CD14-positive monocyte (primary cell): ENCODE data around the gene IRF2. TPM values are rescaled to one million over a fixed set of nuclear protein-coding genes. Genes with fewer than 3 reads are reported as not detected.
A peak's percentile ranks its signal among the peaks of the same experiment; 100 is the strongest.

Source experiments
- DNase-seq, 3 donors: peaks; one replicate each; pipeline ENCODE4 v3.0.0-alpha.2; 2011 to 2022
- H2AFZ ChIP-seq: 2 replicates; pipeline ENCODE4 v1.6.0; 2012; ENCODE audit warnings: mild to moderate bottlenecking, low read depth, low read length, inconsistent platforms; ENCODE audit not compliant: insufficient read depth, poor library complexity, severe bottlenecking
- H3K27ac ChIP-seq, 2 donors: 1 replicate in 1 of 2; 2 replicates in 1 of 2; pipeline ENCODE4 v1.5.1; 2012 to 2013; ENCODE audit warnings: low read length in 2 of 2, control low read depth in 1 of 2, inconsistent platforms in 1 of 2, low read depth in 1 of 2, mild to moderate bottlenecking in 1 of 2
- H3K27me3 ChIP-seq, 2 donors: one replicate each; pipeline versions ENCODE4 v1.6.0 to v1.6.1; 2011 to 2013; ENCODE audit warnings: low read length in 2 of 2; ENCODE audit not compliant: control insufficient read depth in 2 of 2, insufficient read depth in 2 of 2
- H3K36me3 ChIP-seq, 2 donors: replicated peaks in 1 of 2; 1 replicate in 1 of 2; 2 replicates in 1 of 2; pipeline versions ENCODE4 v1.5.1 to v1.6.1; 2012 to 2013; ENCODE audit warnings: low read length in 2 of 2, control low read depth in 1 of 2, inconsistent platforms in 1 of 2, mild to moderate bottlenecking in 1 of 2; ENCODE audit not compliant: insufficient read depth in 2 of 2, control insufficient read depth in 1 of 2
- H3K4me1 ChIP-seq, 2 donors: 1 replicate in 1 of 2; 2 replicates in 1 of 2; pipeline versions ENCODE4 v1.5.1 to v1.6.1; 2012 to 2013; ENCODE audit warnings: low read length in 2 of 2, control low read depth in 1 of 2, inconsistent platforms in 1 of 2, mild to moderate bottlenecking in 1 of 2, moderate library complexity in 1 of 2; ENCODE audit not compliant: insufficient read depth in 2 of 2, control insufficient read depth in 1 of 2
- H3K4me2 ChIP-seq: replicated peaks from 2 replicates; pipeline ENCODE3; 2012; ENCODE audit warnings: low read length, moderate library complexity, mild to moderate bottlenecking; ENCODE audit not compliant: poor library complexity, severe bottlenecking; ENCODE audit errors: extremely low read depth
- H3K4me3 ChIP-seq, 3 experiments: fragments of 200-600 bp in 1 of 3; sonication (generic) in 1 of 3; replicated peaks in 1 of 3; 1 replicate in 2 of 3; 2 replicates in 1 of 3; pipeline ENCODE4 v1.5.1; 2011 to 2013; ENCODE audit warnings: low read length in 3 of 3, mild to moderate bottlenecking in 3 of 3, control low read depth in 2 of 3, low read depth in 2 of 3, inconsistent platforms in 1 of 3, moderate library complexity in 1 of 3
- H3K79me2 ChIP-seq: 2 replicates; pipeline ENCODE4 v1.6.0; 2012; ENCODE audit warnings: mild to moderate bottlenecking, control low read depth, inconsistent platforms, low read length, moderate library complexity; ENCODE audit not compliant: insufficient read depth
- H3K9ac ChIP-seq: 2 replicates; pipeline ENCODE4 v1.6.0; 2017; ENCODE audit warnings: low read length, mild to moderate bottlenecking; ENCODE audit not compliant: insufficient read depth, poor library complexity, severe bottlenecking
- H3K9me3 ChIP-seq, 2 donors: replicated peaks in 1 of 2; 1 replicate in 1 of 2; 2 replicates in 1 of 2; pipeline versions ENCODE4 v1.5.1 to v1.6.1; 2012 to 2013; ENCODE audit warnings: low read length in 2 of 2, control low read depth in 1 of 2; ENCODE audit not compliant: control insufficient read depth in 1 of 2, insufficient read depth in 1 of 2
- H4K20me1 ChIP-seq: 2 replicates; pipeline ENCODE4 v1.6.0; 2012; ENCODE audit warnings: mild to moderate bottlenecking, low read length, control low read depth, moderate library complexity; ENCODE audit not compliant: insufficient read depth
- H3K27ac Mint-ChIP-seq, 7 donors: one replicate each; pipeline ENCODE4 v1.8.0; 2020; ENCODE audit warnings: mild to moderate bottlenecking in 7 of 7, mixed read lengths in 7 of 7, moderate library complexity in 6 of 7, inconsistent platforms in 2 of 7
- H3K27me3 Mint-ChIP-seq, 3 donors: one replicate each; pipeline ENCODE4 v1.8.0; 2021 to 2022; ENCODE audit warnings: low read depth in 3 of 3, mild to moderate bottlenecking in 3 of 3, mixed read lengths in 3 of 3, moderate library complexity in 3 of 3, inconsistent platforms in 1 of 3
- H3K36me3 Mint-ChIP-seq, 2 donors: one replicate each; pipeline ENCODE4 v1.8.0; 2020; ENCODE audit warnings: mixed read lengths in 2 of 2, inconsistent platforms in 1 of 2, mild to moderate bottlenecking in 1 of 2
- H3K4me1 Mint-ChIP-seq: one replicate; pipeline ENCODE4 v1.8.0; 2020; ENCODE audit warnings: mild to moderate bottlenecking, mixed read lengths
- H3K4me3 Mint-ChIP-seq, 2 donors: one replicate each; pipeline ENCODE4 v1.8.0; 2020; ENCODE audit warnings: mild to moderate bottlenecking in 2 of 2, mixed read lengths in 2 of 2, moderate library complexity in 1 of 2
- H3K9me3 Mint-ChIP-seq, 7 donors: one replicate each; pipeline ENCODE4 v1.8.0; 2020 to 2022; ENCODE audit warnings: mixed read lengths in 7 of 7, mild to moderate bottlenecking in 6 of 7, moderate library complexity in 6 of 7, inconsistent platforms in 2 of 7
- WGBS: methylation state at CpG from one replicate; pipeline ENCODE4 v1.1.5; 2013; ENCODE audit warnings: missing lambda C conversion rate; ENCODE audit not compliant: insufficient coverage; 5-methylcytosine and 5-hydroxymethylcytosine counted together
- intact Hi-C, 2 donors: fragments of 100-400 bp; cut with micrococcal nuclease; formaldehyde crosslinking; loops; one replicate each; pipeline versions ENCODE4 v1.15.0 to v1.15.1; 2023
- polyA plus RNA-seq, 3 donors: library from polyadenylated mRNA; depleted of rRNA in 1 of 3; unstranded in 2 of 3; stranded (reverse) in 1 of 3; fragments of 300-500 nt in 2 of 3; fragments of >200 nt in 1 of 3; fragmentation: Illumina TruSeq in 2 of 3; gene quantifications; 1 replicate in 2 of 3; 2 replicates in 1 of 3; pipeline ENCODE4 v1.2.3, GENCODE V29; 2012 to 2021
- TF ChIP-seq, protein P1 (sequence below): fragments of 200-600 bp; IDR thresholded peaks from one replicate; pipeline ENCODE4 v1.8.0; 2022; ENCODE audit warnings: antibody characterized with exemption, mild to moderate bottlenecking

Gene IRF2
- polyA plus RNA-seq, 3 donors, result 51.3 to 76.8 (median 56.1) TPM

DNA sequence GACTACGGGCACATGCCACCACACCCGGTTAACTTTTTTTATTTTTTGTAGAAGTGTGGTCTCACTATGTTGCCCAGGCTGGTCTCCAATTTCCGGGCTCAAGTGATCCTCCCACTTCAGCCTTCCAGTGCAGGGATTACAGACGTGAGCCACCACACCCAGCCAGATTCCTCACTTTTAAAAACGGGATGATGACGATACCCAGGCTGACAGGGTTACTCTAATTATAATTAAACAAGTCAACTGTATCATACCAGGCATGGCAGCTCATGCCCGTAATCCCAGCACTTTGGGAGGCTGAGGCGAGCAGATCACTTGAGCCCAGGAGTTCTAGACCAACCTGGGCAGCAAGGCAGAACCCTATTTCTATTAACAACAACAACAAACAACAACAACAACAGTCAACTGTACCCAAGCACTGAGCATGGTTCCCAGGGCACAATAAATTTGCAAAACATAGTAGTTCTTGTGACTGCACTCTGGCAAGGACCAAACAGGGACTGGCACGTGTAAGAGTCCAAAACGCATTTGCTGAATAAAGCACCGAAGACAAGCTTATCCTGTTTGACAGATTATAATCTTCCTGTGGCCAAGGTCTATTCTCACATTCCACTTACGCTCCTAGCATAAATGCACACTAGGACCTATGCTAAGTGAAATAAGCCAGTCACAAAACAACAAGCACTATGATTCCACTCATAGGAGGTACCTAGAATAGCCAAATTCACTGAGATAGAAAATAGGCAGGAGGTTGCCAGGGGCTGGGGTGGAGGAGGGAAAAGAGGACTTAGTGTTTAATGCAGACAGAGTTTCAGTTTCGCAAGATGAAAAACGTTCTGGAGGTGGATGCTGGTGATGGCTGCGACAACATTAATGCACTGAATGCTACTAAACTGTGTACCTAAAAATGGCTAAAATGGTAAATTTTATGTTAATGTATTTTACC, 77.5 kb downstream of the IRF2 start:
- Mint-ChIP-seq H3K27me3 (no peaks in the 10 kb centered on the region), H3K9me3 (no peaks in the 10 kb centered on the region), H3K36me3 (peaks cover 81 to 87% of the 10 kb centered on the region in 2 donors), H3K4me3 (no peak overlapping the region), H3K27ac (peak overlapping the region in 4 of 7 donors; percentile 24 to 91 (median 56)), H3K4me1 (peaks cover 80% of the 10 kb centered on the region)
- Histone ChIP-seq H3K79me2 (peaks cover 27% of the 10 kb centered on the region), H3K4me2 (no peak overlapping the region), H3K27ac (peak overlapping the region in 1 of 2 donors; percentile 54), H3K9me3 (no peaks in the 10 kb centered on the region), H3K4me1 (peaks cover 63 to 72% of the 10 kb centered on the region in 2 donors), H4K20me1 (no peaks in the 10 kb centered on the region), H3K36me3 (peaks cover 34 to 58% of the 10 kb centered on the region in 2 donors), H3K27me3 (no peaks in the 10 kb centered on the region), H2AFZ (no peak overlapping the region), H3K9ac (no peak overlapping the region), H3K4me3 (no peak overlapping the region)
- intact Hi-C loops, result loop anchor here in 1 of 2 donors (1.0 kb wide), 1 partner anchor 10 kb away; no protein-coding TSS in a partner anchor
- TF ChIP-seq, protein P1, sequence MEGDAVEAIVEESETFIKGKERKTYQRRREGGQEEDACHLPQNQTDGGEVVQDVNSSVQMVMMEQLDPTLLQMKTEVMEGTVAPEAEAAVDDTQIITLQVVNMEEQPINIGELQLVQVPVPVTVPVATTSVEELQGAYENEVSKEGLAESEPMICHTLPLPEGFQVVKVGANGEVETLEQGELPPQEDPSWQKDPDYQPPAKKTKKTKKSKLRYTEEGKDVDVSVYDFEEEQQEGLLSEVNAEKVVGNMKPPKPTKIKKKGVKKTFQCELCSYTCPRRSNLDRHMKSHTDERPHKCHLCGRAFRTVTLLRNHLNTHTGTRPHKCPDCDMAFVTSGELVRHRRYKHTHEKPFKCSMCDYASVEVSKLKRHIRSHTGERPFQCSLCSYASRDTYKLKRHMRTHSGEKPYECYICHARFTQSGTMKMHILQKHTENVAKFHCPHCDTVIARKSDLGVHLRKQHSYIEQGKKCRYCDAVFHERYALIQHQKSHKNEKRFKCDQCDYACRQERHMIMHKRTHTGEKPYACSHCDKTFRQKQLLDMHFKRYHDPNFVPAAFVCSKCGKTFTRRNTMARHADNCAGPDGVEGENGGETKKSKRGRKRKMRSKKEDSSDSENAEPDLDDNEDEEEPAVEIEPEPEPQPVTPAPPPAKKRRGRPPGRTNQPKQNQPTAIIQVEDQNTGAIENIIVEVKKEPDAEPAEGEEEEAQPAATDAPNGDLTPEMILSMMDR, result no peak
- no peak for DNase-seq
- WGBS, result 93% methylated on average over 9 of the region's 15 CpGs

DNA sequence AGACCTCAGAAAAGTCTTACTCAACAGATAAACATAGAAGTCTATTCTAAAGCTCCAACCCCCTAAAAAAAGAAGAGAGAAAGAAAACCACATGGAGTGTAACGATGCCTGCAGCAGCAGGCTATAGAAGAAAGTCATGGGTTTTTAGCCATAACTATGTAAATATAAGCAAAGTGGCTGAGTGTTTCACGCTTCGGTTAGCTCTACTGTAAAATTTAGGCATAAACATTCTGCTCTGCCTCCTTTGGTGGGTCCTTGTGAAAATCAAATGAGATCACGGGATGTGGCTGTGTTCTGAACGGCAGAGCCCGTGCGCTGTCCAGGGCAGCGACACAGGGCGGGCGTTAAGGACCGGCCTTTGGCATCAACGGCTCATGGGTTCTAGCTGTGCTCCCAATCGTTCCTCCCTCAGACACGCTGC, 78.4 kb downstream of the IRF2 start:
- WGBS, result 99% methylated on average over 8 of the region's 14 CpGs
- Mint-ChIP-seq H3K9me3 (peaks cover 0 to 3% (median 0%) of the 10 kb centered on the region in 7 donors), H3K36me3 (peaks cover 81 to 88% of the 10 kb centered on the region in 2 donors), H3K4me3 (no peak overlapping the region), H3K27me3 (no peaks in the 10 kb centered on the region), H3K4me1 (peaks cover 80% of the 10 kb centered on the region), H3K27ac (peak overlapping the region in 6 of 7 donors; percentile 58 to 97 (median 96))
- Histone ChIP-seq H3K4me1 (peaks cover 66 to 76% of the 10 kb centered on the region in 2 donors), H3K27me3 (no peaks in the 10 kb centered on the region), H4K20me1 (no peaks in the 10 kb centered on the region), H3K9me3 (no peaks in the 10 kb centered on the region), H3K9ac (no peak overlapping the region), H3K4me2 (peak overlapping the region; percentile 4), H3K27ac (peak overlapping the region; percentile 58 to 92), H2AFZ (no peak overlapping the region), H3K79me2 (peaks cover 36% of the 10 kb centered on the region), H3K4me3 (no peak overlapping the region), H3K36me3 (peaks cover 37 to 58% of the 10 kb centered on the region in 2 donors)
- intact Hi-C loops, result no loop called here
- TF ChIP-seq, protein P1, result no peak
- no peak for DNase-seq
